OCI-LY7 (cell line): ENCODE data around the gene TMIE. TPM values are rescaled to one million over a fixed set of nuclear protein-coding genes. Genes with fewer than 3 reads are reported as not detected.

ENCODE experiments used
- BruUV-seq: library from RNA; stranded (reverse); fragments of 400-500 nt; replicated peaks from 2 replicates; lab custom pipeline; 2021; lab: Mats Ljungman, UMichigan
- CTCF ChIA-PET: fragments of 300-600 bp; sonication (Branson Sonifier 250); formaldehyde crosslinking; loops from one replicate; lab custom pipeline; 2022; ENCODE audit warnings: antibody characterized with exemption; ENCODE audit not compliant: unreplicated experiment; lab: Charles Lee
- POLR2A ChIA-PET: fragments of 300-600 bp; sonication (Branson Sonifier 250); formaldehyde crosslinking; loops from one replicate; lab custom pipeline; 2022; ENCODE audit warnings: antibody characterized with exemption; lab: Charles Lee
- DNase-seq: peaks from one replicate; pipeline ENCODE4 v3.0.0-alpha.2; 2015; ENCODE audit warnings: low spot score
- H2AFZ ChIP-seq: fragments of 200-600 bp; sonication (generic), shearing (Covaris generic); 2 replicates; pipeline ENCODE4 v1.6.1; 2014; ENCODE audit warnings: mild to moderate bottlenecking, antibody characterized with exemption, low read length, moderate library complexity
- H3K27ac ChIP-seq: fragments of 200-600 bp; sonication (generic); 2 replicates; pipeline ENCODE4 v1.5.1; 2014; ENCODE audit warnings: mixed run types, low read depth, mild to moderate bottlenecking, moderate library complexity, low read length, inconsistent platforms; ENCODE audit not compliant: poor library complexity, severe bottlenecking
- H3K36me3 ChIP-seq: fragments of 200-600 bp; sonication (generic); 2 replicates; pipeline ENCODE4 v1.6.1; 2014; ENCODE audit warnings: mild to moderate bottlenecking, antibody characterized with exemption, low read length, moderate library complexity, mixed read lengths; ENCODE audit not compliant: insufficient read depth
- H3K4me1 ChIP-seq: fragments of 200-600 bp; sonication (generic); 2 replicates; pipeline ENCODE4 v1.5.1; 2014; ENCODE audit warnings: mild to moderate bottlenecking, low read length; ENCODE audit not compliant: insufficient read depth, poor library complexity, severe bottlenecking
- H3K4me2 ChIP-seq: fragments of 200-600 bp; sonication (generic); 2 replicates; pipeline ENCODE4 v1.6.1; 2014; ENCODE audit warnings: mild to moderate bottlenecking, low read length
- H3K4me3 ChIP-seq: fragments of 200-600 bp; sonication (generic); 2 replicates; pipeline ENCODE4 v1.5.1; 2014; ENCODE audit warnings: mild to moderate bottlenecking, low read depth, low read length; ENCODE audit not compliant: poor library complexity, severe bottlenecking
- H3K79me2 ChIP-seq: fragments of 200-600 bp; sonication (generic); 2 replicates; pipeline ENCODE4 v1.6.1; 2016; ENCODE audit warnings: low read depth, mild to moderate bottlenecking, low read length, moderate library complexity, mixed read lengths; ENCODE audit not compliant: insufficient read depth
- H3K9me2 ChIP-seq: fragments of 200-600 bp; sonication (generic); 2 replicates; pipeline ENCODE4 v1.6.1; 2016; ENCODE audit warnings: mild to moderate bottlenecking, low read length, mixed read lengths; ENCODE audit not compliant: insufficient read depth
- H3K9me3 ChIP-seq: fragments of 200-600 bp; sonication (generic); 2 replicates; pipeline ENCODE4 v1.6.1; 2014; ENCODE audit warnings: mild to moderate bottlenecking, mixed run types, low read length, mixed read lengths
- H4K20me1 ChIP-seq: fragments of 200-600 bp; sonication (generic); 2 replicates; pipeline ENCODE4 v1.6.1; 2014; ENCODE audit warnings: mild to moderate bottlenecking, antibody characterized with exemption, low read length, moderate library complexity, mixed read lengths; ENCODE audit not compliant: insufficient read depth
- CTCF ChIP-seq: fragments of 200-600 bp; sonication (generic); conservative IDR thresholded peaks from 2 replicates; pipeline ENCODE4 v1.5.1; 2014; ENCODE audit warnings: mild to moderate bottlenecking, antibody characterized with exemption, low read length, moderate library complexity, mixed read lengths
- EZH2phosphoT487 ChIP-seq: fragments of 200-600 bp; sonication (generic); IDR thresholded peaks from 2 replicates; pipeline ENCODE4 v1.6.1; 2018; ENCODE audit warnings: low read depth, borderline replicate concordance, mild to moderate bottlenecking, mixed run types, antibody characterized with exemption, low read length, moderate library complexity, mixed read lengths
- intact Hi-C: fragments of 100-400 bp; cut with micrococcal nuclease; formaldehyde crosslinking; loops from one replicate; pipeline ENCODE4 v1.10.0; 2022; ENCODE audit not compliant: unreplicated experiment
- total RNA-seq, 2 experiments: library from RNA; depleted of rRNA in 1 of 2; stranded (reverse); fragments of >200 nt in 1 of 2; shearing (Covaris generic) in 1 of 2; gene quantifications; 2 replicates each; pipeline ENCODE4 v1.2.3, GENCODE V29; 2014 to 2022

TMIE gene
- total RNA-seq, 2 experiments from 2014 or later: not detected

GRCh38 chr3:46677411-46677726, 23.8 kb upstream of the TMIE start:
- Histone ChIP-seq H3K4me2 (no peak overlapping the region), H3K4me1 (no peaks in the 10 kb centered on the region)
- CTCF ChIA-PET: no interaction called here

GRCh38 chr3:46678280-46678679, 22.9 kb upstream of the TMIE start:
- Histone ChIP-seq H3K27ac (no peak overlapping the region), H4K20me1 (no peaks in the 10 kb centered on the region), H3K36me3 (no peaks in the 10 kb centered on the region), H3K79me2 (no peaks in the 10 kb centered on the region), H3K4me3 (no peak overlapping the region), H3K9me2 (no peaks in the 10 kb centered on the region), H3K4me2 (no peak overlapping the region), H2AFZ (no peak overlapping the region), H3K4me1 (no peaks in the 10 kb centered on the region), H3K9me3 (no peaks in the 10 kb centered on the region)
- POLR2A ChIA-PET: no interaction called here
- BruUV-seq: no TSS peak
- intact Hi-C loops: no loop called here
- CTCF ChIA-PET: no interaction called here
- DNase-seq: no peak
- no peak for TF ChIP-seq EZH2phosphoT487
- no peak for TF ChIP-seq CTCF

More at GRCh38 chr3:46677411-46677726, 23.8 kb upstream of the TMIE start:
- TF ChIP-seq CTCF: no peak
- no peak for TF ChIP-seq EZH2phosphoT487
- H3K36me3 ChIP-seq: no peaks in the 10 kb centered on the region
- no TSS peak for BruUV-seq
- no peaks in the 10 kb centered on the region for H3K9me3 ChIP-seq
- H3K27ac ChIP-seq: no peak overlapping the region
- POLR2A ChIA-PET: no interaction called here
- no peaks in the 10 kb centered on the region for H4K20me1 ChIP-seq
- H3K79me2 ChIP-seq: no peaks in the 10 kb centered on the region
- H3K9me2 ChIP-seq: no peaks in the 10 kb centered on the region
- H2AFZ ChIP-seq: no peak overlapping the region
- intact Hi-C loops: no loop called here
- no peak for DNase-seq
- H3K4me3 ChIP-seq: no peak overlapping the region

GRCh38 chr3:46679681-46680080, 21.5 kb upstream of the TMIE start:
- ChIA-PET CTCF (no interaction called here), POLR2A (no interaction called here)
- no peaks in the 10 kb centered on the region for H3K9me3 ChIP-seq
- no peaks in the 10 kb centered on the region for H3K36me3 ChIP-seq
- H3K27ac ChIP-seq: no peak overlapping the region
- no peaks in the 10 kb centered on the region for H3K4me1 ChIP-seq
- TF ChIP-seq EZH2phosphoT487 (no peak), CTCF (no peak)
- H3K4me2 ChIP-seq: no peak overlapping the region
- no peaks in the 10 kb centered on the region for H4K20me1 ChIP-seq
- BruUV-seq: no TSS peak
- DNase-seq: no peak
- no peak overlapping the region for H3K4me3 ChIP-seq
- no peaks in the 10 kb centered on the region for H3K79me2 ChIP-seq
- H2AFZ ChIP-seq: no peak overlapping the region
- H3K9me2 ChIP-seq: no peaks in the 10 kb centered on the region
- intact Hi-C loops: no loop called here
